HG03108 (cell line): ENCODE data around the gene OLFM3.

Experiments
- ATAC-seq: cut with Tn5 transposase; IDR thresholded peaks from one replicate; pipeline ENCODE4 v1.9.1; 2021; ENCODE audit warnings: moderate library complexity; ENCODE audit not compliant: unreplicated experiment

OLFM3 gene

DNA sequence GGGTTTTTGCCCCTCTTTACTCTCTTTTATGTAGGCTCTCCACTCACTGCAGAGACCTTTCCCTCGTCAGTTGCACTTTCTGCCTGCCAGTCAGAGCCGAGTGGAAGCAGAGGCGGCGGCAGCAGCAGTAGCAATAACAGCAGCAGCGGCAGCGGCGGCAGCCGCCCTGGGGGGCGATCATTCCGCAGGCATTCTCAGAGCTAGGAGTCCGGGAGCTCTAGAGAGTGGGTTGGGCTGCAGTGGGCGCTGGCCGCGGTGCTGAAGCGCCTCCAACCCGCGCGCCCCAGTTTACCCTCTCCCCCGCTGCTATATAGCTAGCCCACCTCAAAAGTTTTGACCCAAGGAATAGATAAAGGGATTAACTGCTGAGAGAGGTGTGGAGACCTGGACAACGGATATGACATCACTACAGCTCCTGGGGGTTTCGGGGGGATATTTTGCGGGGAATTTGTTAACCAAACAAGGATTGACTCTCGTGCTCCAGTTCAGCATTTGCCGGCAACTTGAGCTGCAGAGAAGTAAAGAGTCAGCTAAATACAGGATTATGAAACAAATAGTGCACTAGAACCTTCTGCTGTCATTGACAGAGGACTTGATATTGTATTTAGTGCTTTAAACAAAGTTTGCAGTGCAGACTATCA lies at the start of gene OLFM3:
Gene OLFM3 (minus strand): TSS at position 102 of the 641 bp plus-strand sequence.
- no peak for ATAC-seq

DNA sequence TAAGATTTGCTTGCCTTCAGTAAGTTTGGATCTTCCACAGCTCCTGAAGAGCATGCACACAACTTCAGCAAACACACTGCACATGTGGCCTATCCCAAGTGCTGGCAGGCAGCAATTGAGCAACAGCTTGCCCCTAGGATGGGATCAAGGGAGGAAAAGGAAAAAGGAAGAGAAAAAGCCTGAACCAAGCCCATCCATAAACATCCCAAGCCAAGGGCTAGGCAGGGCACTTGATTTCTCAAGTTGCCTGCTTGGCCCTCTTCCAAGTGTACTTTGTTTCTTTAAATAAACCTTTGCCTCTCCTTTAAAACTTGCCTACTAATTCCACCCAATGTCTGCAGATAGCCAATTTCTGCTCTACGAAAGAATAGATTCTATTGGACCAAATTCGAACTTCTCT lies 49.0 kb upstream of the OLFM3 start:
- no peak for ATAC-seq

DNA sequence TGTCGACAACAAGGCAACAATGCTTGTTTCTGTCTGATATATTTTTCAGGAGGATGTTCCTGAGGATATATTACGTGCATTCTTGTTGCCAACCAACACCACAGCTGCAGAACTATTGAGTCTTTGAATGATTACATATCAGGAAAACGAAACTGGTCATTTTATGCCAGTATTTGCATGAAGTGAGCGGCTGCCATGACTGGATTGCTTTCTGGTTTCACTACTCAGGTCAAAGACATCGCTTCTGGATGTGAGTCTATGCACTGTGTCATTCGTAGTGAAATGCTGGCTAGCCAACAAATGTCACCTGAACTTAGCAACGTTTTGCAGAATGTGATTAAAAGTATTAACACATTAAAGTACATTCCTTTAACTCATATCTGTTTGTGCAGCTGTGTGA lies 35.8 kb upstream of the OLFM3 start:
- ATAC-seq = no peak

DNA sequence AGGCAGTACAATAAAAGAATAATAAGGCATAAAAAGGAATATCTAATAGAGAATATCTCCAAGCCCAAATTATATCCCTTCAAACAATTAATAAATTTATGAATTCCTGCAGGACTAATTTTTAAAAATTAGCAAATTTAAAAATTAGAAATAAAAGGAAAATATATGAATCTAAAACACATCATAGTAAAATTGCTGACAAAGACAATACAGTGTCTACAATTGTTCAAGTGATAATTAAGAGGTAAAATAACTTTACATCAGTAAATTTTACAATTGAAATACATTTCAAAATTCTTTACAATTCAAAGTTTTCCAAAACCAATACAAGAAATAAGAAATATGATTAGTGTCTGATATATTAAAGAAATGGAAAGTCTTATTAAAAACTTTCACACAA lies 22.8 kb upstream of the OLFM3 start:
- ATAC-seq = no peak

DNA sequence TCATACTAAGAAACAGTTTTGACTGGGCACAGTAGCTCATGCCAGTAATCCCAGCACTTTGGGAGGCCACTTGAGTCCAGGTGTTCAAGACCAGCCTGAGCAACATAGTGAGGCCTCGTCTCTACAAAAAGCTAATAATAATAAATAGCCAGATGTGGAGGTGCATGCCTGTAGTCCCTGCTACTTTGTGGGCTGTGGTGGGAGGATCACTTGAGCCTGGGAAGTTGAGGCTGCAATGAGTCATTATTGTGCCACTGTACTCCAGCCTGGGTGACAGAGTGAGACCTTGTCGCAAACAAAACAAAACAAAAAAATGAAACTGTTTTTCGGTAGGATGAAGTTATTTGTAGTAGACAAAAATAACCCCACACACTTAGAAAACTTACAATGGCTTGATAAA lies 19.0 kb upstream of the OLFM3 start:
- ATAC-seq = no peak

DNA sequence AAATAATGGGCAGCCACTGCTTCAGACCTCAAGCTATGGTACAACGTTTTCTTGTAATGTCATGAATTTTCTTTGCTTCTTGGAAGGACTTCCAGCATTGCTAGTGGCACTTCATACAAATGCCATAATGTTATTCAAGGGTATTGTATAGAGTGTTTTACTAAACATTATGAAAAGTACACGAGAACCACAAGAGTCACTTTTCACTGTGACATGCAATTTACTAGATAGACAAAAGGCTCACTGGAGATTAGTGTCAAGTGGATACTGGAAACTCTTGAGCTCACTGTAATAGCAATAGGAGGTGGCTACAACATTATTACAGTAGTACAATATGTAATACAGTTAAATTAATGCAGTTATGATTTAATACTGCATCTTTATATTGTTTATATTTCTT lies 5.3 kb upstream of the OLFM3 start:
- ATAC-seq = no peak

DNA sequence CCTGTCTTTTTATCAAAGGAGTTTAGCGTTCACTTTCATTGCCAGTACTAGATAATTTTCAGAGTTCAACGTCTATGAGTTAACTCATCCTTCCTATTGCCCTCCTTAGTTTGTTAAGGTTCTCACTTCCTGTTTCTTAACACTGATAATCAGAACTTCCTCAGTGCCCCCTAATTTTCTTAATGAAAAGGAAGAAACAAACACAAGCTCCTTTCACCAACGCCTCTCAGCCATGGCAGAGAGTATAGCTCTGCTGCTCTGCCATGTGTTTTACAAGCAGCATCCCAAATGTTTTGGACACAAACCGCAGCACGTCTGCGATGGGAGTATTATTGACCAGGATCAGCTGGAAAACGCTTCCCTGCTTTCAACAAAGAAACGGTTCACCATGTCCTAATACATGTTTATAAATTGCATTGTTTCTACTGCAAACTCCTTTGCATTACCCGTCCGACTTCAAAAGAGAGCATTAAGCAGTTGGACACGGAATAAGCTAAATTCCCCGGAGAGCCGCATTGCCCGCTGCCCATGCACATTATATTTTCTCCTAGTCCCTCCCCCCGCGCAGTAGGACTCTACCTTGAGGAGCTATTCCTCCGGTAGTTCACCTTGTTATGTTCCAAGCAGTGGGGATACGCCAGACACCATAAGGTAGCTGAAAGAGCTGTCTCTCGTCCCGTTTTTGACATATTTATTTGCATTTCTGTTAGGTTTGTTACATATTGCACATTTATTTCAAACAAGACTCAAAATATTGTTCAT lies 561 bp downstream of the OLFM3 start:
- no peak for ATAC-seq

DNA sequence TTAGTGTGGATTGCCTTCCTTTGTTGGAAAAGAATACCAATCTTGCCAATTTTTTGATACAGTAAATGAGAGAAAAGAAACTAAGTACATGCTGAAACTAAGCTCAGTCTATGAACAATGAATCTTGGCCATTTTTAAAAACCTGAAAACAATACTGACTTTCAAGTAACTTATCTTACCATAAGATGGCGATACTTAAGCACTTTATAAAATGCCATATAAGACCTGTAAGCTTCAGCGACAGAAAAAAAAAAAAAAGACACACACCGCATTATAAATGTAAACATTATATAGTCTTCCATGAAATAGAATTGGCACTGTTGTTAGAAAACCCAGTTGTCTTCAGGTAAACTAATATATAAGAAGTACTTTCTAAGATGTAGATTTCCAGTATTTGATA lies 3.0 kb downstream of the OLFM3 start:
- ATAC-seq = no peak

DNA sequence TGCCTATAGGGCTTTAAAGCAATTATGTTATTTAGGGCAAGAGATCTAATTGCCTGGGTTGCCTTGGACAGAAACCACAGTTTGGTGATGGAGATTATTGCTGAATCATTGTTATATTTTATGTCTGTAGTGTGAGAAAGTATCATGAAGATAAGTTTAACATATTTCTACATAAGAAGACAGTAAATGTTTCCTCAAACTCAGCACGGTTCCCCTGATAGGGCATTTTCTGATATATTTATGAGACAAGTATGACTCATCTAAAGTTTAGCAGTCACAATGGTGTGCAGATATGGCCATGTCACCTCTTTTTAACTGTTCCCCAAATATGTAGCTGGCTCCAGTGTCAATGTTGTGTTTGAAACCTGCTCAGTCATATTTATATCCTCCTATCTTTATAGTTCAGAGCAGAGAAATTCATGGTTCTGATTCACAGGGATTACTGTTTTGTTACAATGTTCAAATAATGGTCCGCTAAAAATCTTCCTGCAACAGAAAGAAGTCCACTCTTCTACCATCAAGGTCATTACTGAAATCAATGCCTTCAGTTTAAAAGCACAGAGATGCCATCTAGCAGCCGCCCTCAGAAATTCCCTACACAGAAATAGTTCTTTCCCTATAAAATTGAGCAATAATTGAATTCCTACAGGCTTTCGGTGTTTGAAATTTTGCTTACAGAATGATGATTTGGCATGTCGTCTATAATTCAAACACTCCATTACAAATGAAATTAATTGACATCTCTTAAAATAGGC lies 3.7 kb downstream of the OLFM3 start:
- ATAC-seq = no peak

DNA sequence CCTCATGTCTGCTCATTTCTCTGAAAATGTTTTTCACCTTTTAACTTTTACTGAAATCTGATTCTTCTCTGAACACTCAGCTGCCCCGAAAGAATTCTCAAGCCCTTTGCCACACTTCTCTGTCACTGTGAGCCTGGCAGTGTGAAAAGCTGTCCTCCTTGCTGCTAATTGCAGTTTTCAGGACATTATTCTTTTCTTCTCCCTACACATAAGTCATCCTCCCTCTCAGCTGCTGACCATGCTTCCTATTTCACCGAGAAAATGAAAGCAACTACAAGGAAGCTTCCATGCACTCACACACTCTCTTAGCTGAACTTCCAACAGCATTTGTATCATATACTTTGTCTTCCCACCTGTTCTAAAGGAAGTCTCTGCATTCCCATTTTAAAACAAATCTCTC lies 15.8 kb downstream of the OLFM3 start:
- ATAC-seq = no peak

DNA sequence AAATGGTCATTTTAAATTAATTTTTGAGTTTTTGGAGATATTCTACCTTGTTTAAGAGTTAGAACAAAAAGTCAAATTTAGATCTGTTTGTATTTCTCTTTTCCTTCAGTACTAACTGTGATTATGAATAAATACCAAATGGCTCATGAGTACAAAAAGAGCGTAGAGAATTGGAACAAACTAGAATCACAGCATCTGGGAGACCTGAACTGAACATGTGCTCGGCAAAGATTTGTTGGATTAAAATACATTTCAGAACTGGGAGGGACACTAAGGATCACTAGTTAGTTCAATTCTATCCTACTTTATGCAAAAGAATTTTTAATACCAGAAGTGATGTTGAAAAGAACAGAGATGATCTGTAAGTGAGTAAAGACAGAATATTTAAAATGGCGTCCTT lies 19.5 kb downstream of the OLFM3 start:
- no peak for ATAC-seq

DNA sequence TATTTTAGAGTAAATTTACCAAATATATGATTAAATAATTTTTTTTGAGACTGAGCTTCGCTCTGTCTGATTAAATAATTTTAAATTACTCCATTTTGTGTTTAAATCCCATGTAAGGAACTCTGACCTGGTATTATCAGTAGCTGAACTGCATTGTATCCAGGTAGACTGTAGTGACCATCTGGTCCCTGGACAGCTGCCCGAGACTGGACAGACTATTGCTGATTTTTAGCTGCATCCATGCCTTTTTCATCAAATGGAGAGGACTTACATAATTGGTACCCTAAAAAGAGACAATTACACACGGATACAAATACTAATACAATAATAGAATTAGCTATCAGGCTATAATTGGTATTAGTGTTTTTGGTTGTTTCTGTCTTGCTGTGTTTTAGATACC lies 20.6 kb downstream of the OLFM3 start:
- ATAC-seq = no peak

DNA sequence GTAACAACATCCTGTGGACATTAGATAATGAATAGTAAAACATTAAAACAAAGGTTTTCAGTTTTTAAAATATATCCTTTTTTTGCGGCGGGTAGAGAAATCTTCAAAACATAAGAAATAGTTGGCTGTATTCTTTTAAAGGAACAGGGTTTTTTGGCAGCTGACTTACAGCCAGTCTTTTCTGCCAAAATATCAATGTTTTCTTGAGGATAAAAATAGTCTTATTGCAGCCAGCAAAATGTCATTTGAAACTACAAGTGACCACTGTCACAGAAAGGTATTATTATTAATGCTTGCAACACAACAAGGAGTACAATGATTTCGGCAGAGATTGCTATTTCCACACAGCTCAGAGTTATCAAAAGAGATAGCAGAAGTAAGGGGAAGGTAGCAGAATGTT lies 21.4 kb downstream of the OLFM3 start:
- ATAC-seq = no peak

DNA sequence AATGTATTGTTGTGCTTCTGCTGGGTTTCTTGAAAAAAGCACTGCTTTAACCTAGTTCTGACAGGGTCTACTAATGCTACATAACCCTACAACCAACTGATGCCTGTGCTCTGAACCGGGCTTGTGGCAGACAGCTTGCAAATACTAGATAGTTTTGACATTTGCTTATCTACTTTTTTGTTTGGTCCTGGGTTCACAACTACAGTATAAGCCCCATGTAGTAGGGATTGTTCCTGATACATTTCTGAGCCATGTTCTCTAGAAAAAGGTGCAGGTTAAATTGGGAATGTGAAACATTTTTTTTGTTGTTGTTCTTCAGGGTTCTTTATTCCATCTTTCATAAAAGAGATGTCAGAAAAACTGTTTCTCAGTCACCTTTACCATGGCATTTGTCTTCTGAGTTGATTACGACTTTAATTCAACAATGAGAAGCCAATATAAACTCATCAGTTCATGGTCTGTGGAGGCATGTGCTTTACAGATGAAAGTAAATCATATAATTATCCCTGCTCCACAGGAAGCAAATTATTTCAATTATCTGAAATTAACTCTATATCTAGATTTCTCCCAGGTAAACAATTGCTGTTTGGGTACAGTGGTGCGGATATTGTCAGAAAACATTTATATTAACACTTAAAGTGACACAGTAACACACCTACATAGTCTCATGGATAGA lies 22.0 kb downstream of the OLFM3 start:
- ATAC-seq = no peak

DNA sequence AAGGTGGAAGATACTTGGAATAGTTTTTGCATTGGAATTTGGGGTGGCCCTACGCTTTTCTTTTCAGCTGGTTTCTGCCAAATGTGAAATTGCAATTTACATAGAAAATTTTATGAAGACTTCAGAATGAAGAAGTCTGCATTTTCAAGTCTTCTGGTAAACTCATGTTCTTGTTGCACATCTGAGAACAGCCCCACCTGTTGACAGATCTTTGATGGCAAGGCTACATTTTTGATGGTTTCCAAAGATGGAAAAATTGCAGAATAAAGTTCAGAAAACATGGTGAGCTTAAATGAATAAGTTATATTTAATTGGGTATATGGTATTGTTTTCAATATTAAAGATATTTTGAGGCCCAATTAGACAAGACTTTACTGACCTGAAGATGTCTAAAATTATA lies 25.4 kb downstream of the OLFM3 start:
- ATAC-seq = no peak

DNA sequence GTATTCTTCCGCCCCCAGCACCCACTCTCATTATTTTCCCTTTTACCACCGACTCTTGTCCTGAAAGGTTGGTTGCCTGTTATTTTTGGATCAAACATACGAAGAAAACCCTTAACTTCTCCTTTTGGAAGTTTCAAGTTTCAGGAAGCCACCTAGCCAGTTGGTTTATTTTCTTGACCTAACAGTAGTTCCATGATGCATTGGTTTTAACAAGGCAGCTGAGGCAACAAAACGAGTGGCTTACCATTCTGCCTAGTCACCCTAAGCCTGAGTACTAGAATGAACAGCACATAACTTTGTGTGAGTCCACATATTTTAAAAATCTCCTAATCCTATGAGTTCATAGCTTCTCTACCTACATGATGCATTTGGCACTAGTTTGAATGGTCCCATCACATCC lies 28.9 kb downstream of the OLFM3 start:
- no peak for ATAC-seq

DNA sequence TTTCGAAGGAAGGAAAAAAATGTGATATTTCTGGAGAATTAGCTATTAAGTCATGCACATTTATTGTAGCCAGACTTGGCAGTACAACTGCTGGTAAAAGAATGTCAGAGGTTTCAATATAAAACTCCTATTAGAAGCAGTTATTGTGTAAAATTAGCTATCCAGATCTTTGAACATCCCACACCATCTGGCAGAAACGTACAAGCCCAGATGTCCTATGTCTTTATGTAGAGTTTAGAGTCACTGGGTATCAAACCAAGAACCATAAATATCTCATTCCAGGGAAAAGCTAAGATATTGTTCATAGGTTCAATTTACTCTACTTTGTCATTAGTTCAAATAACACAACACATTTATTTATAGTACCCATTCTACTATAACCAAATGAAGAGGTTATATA lies 31.4 kb downstream of the OLFM3 start:
- no peak for ATAC-seq

DNA sequence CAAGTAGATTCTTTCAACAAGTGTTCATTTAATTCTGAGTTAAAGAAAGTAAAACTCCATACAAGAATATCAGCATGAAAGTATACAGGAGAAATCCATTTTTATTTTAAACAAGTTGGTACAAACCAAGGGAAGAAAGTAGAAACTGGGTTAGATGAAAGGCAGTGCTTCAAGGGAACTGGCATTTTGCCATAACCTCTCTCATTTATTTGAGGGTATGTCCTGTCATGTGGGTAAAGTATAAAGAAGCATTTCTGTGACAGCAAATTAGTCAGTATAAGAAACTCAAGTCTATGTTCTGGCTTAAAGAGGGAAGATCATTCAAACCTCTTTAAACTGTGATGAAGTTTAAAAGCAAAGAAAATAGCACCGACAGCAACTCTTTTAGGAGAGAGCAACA lies 32.0 kb downstream of the OLFM3 start:
- ATAC-seq = no peak

DNA sequence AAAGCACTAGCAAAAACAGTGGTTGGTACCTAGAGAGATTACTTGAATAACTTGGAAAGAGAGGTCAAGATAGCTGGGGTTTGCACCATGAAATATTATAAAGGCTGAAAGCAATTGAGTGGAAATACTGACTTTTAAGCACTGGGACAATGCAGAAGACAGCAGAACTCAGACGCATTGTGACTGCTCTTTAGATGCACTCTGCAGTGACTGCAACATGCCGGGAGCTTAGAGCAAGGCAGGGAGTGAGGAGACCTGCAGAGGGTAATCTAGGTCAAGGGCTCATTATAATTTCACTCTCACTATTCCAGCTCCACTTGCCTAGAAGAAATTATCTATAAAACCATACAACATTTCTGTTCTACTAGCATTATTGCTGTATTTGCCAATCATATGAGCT lies 36.6 kb downstream of the OLFM3 start:
- ATAC-seq = no peak

DNA sequence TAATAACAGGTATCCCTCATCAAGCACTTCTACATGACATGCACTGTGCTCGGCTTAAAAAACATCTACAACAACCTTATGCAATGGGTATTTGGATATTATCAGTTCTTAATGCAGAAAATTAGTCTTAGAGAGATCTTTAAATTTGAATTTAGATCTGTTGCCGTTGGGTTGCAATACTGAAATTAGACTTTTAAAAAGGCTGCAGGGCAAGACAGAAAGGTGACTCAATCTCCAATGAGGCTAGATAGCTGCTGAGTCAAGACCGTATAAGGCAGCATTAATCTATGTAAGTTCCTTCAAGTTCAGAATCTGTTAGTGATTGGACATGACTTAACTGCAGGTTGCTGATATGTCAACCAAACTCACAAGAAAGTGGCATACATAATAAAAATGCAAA lies 37.3 kb downstream of the OLFM3 start:
- ATAC-seq = no peak

DNA sequence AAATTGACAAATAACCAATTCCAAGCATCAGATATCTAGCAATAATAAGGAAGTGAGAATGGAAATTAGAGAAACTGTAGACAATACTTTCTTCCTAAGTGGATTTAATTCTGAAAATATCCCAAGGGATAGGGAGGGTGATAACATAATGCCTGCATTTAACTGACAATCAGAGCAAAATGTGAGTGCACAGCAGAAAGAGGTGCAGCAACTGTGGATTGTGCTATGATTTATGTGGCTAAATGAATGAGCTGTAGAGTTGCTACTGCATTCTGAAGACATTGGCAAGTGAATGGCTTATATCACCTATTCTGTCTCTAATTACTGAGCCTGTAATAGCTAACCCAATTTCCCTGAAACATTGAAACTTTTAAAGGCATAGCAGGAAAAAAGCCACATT lies 39.0 kb downstream of the OLFM3 start:
- no peak for ATAC-seq

DNA sequence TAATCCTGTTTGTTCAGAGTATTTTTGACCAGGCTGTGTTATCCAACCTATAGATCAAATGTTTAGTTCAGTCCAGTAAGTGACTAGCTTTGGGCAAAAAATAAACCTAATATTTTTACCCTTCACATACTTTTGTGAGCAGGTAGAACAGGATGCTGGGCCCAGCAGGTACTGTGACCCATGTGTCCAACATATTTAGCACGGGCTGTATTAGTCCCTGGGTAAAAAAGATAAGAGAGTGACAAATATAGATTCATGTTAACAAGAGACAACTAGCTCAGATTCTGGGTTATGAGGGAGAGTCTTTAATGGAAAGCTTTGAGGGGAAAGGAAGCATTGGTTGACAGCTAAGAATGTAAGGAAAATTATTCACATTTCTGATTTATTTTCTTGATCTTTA lies 43.1 kb downstream of the OLFM3 start:
- ATAC-seq = no peak
